Vagina (tissue), 2 donors: ENCODE measurements around the gene DBP.

Experiments used
- POLR2A ChIP-seq, 2 donors: fragments of 450-650 bp; IDR thresholded peaks; one replicate each; pipeline ENCODE4 v1.6.1; 2017; ENCODE audit warnings: antibody characterized with exemption in 2 of 2, mild to moderate bottlenecking in 2 of 2, moderate library complexity in 2 of 2
- POLR2AphosphoS5 ChIP-seq, 2 donors: sonication (generic); formaldehyde crosslinking; IDR thresholded peaks; one replicate each; pipeline ENCODE4 v1.9.0; 2017; ENCODE audit warnings: antibody characterized with exemption in 2 of 2, mild to moderate bottlenecking in 2 of 2, low read depth in 1 of 2; ENCODE audit not compliant: insufficient read depth in 1 of 2
- TF ChIP-seq, protein P1 (sequence below), 3 experiments: fragments of 450-650 bp in 2 of 3; fragments of 200-600 bp in 1 of 3; sonication (generic) in 1 of 3; IDR thresholded peaks; one replicate each; pipeline ENCODE4 v1.5.1; 2017 to 2019; ENCODE audit warnings: antibody characterized with exemption in 3 of 3, mild to moderate bottlenecking in 2 of 3, moderate library complexity in 2 of 3

DNA sequence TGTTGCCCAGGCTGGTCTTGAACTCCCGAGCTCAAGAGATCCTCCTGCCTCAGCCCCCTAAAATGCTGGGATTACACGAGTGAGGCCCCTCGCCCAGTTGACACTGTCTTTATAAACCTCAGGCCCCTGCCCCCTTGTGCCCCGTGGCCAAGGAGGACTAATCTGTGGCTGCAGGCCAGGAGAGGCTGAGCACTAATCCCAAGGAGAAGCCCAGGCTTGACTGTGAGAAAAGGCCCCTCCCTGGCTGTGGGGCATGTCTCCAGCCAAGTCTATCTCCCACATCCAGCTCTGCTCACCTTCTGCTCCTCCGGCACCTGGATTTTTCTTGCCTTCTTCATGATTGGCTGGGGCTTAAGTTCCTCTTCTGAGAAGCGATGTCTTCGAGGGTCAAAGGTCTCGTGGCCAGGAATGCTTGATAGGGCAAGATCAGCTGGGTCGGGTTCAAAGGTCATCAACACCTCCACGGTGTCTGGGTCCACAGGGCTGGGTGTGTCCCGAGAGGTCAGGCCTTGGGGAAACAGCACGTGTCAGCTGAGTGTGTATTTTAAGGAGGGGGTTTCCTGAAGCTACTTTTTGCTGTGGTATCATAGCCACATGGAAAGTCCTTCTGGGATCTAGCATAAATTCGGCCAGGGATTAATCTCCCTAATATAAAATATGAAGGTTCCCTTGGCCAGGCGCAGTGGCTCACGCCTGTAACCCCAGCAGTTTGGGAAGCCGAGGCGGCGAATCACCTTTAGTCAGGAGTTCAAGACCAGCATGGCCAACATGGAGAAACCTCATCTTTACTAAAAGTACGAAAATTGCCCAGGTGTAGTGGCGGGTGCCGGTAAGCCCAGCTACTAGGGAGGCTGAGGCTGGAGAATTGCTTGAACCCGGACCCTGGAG, 3.8 kb downstream of the DBP start:
- TF ChIP-seq POLR2A (IDR thresholded peaks at IDR 0.05) = no peak
- TF ChIP-seq, protein P1, sequence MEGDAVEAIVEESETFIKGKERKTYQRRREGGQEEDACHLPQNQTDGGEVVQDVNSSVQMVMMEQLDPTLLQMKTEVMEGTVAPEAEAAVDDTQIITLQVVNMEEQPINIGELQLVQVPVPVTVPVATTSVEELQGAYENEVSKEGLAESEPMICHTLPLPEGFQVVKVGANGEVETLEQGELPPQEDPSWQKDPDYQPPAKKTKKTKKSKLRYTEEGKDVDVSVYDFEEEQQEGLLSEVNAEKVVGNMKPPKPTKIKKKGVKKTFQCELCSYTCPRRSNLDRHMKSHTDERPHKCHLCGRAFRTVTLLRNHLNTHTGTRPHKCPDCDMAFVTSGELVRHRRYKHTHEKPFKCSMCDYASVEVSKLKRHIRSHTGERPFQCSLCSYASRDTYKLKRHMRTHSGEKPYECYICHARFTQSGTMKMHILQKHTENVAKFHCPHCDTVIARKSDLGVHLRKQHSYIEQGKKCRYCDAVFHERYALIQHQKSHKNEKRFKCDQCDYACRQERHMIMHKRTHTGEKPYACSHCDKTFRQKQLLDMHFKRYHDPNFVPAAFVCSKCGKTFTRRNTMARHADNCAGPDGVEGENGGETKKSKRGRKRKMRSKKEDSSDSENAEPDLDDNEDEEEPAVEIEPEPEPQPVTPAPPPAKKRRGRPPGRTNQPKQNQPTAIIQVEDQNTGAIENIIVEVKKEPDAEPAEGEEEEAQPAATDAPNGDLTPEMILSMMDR (IDR thresholded peaks at IDR 0.05) = no peak
- TF ChIP-seq POLR2AphosphoS5 (IDR thresholded peaks at IDR 0.05; ENCODE audit: insufficient read depth in 1 of 2, low read depth in 1 of 2) = no peak
